ENCODE data around the gene MINDY4.
A peak's percentile ranks its signal among the peaks of the same experiment; 100 is the strongest.

MINDY4 gene

GRCh38 chr7:30745261-30745941, 25.8 kb upstream of the MINDY4 start:
- no peaks in the 10 kb centered on the region for H3K36me3 ChIP-seq (ENCODE audit: control insufficient read depth, insufficient read depth, low read length)
- H3K27me3 ChIP-seq (ENCODE audit: control insufficient read depth, insufficient read depth, low read length): no peaks in the 10 kb centered on the region
- no peaks in the 10 kb centered on the region for H3K9me3 ChIP-seq (ENCODE audit: control insufficient read depth, low read length)
- H3K9ac ChIP-seq (ENCODE audit: low read length): no peak overlapping the region
- no peak overlapping the region for H3K4me3 ChIP-seq (ENCODE audit: low read length)
- H3K4me1 ChIP-seq (ENCODE audit: control insufficient read depth, insufficient read depth, low read length): no peaks in the 10 kb centered on the region

- no peaks in the 10 kb centered on the region for H3K36me3 ChIP-seq (ENCODE audit: control insufficient read depth, insufficient read depth, low read length)
- peaks cover 10% of the 10 kb centered on the region for H3K4me1 ChIP-seq (ENCODE audit: control insufficient read depth, insufficient read depth, low read length)
- no peaks in the 10 kb centered on the region for H3K27me3 ChIP-seq (ENCODE audit: control insufficient read depth, insufficient read depth, low read length)
- H3K4me3 ChIP-seq (ENCODE audit: low read length): no peak overlapping the region
- H3K9ac ChIP-seq (ENCODE audit: low read length): no peak overlapping the region
- no peaks in the 10 kb centered on the region for H3K9me3 ChIP-seq (ENCODE audit: control insufficient read depth, low read length)
These were observed 21.2 kb upstream of the MINDY4 start for GRCh38 chr7:30750010-30750409.

GRCh38 chr7:30750683-30751650, 20.2 kb upstream of the MINDY4 start:
- Histone ChIP-seq H3K4me1 (ENCODE audit: control insufficient read depth, insufficient read depth, low read length) (peaks cover 10% of the 10 kb centered on the region), H3K9me3 (ENCODE audit: control insufficient read depth, low read length) (no peaks in the 10 kb centered on the region), H3K27me3 (ENCODE audit: control insufficient read depth, insufficient read depth, low read length) (no peaks in the 10 kb centered on the region), H3K4me3 (ENCODE audit: low read length) (no peak overlapping the region), H3K9ac (ENCODE audit: low read length) (no peak overlapping the region), H3K36me3 (ENCODE audit: control insufficient read depth, insufficient read depth, low read length) (no peaks in the 10 kb centered on the region)

- no peaks in the 10 kb centered on the region for H3K36me3 ChIP-seq (ENCODE audit: control insufficient read depth, insufficient read depth, low read length)
- H3K27me3 ChIP-seq (ENCODE audit: control insufficient read depth, insufficient read depth, low read length): no peaks in the 10 kb centered on the region
- peak within 1 kb of the TSS; percentile 19 for H3K9ac ChIP-seq (ENCODE audit: low read length)
- H3K4me1 ChIP-seq (ENCODE audit: control insufficient read depth, insufficient read depth, low read length): peaks cover 10% of the 10 kb centered on the region
- no peak within 1 kb of the TSS for H3K4me3 ChIP-seq (ENCODE audit: low read length)
- no peaks in the 10 kb centered on the region for H3K9me3 ChIP-seq (ENCODE audit: control insufficient read depth, low read length)
These were observed 19.4 kb upstream of the MINDY4 start, which contains the start of gene INMT for GRCh38 chr7:30751696-30752273. Gene INMT (plus strand): TSS chr7:30752135. CDS start chr7:30752151, 16 bp downstream.

- H3K27me3 ChIP-seq (ENCODE audit: control insufficient read depth, insufficient read depth, low read length): no peaks in the 10 kb centered on the region
- no peak overlapping the region for H3K4me3 ChIP-seq (ENCODE audit: low read length)
- H3K36me3 ChIP-seq (ENCODE audit: control insufficient read depth, insufficient read depth, low read length): no peaks in the 10 kb centered on the region
- H3K9me3 ChIP-seq (ENCODE audit: control insufficient read depth, low read length): no peaks in the 10 kb centered on the region
- H3K4me1 ChIP-seq (ENCODE audit: control insufficient read depth, insufficient read depth, low read length): peaks cover 10% of the 10 kb centered on the region
- peak overlapping the region; percentile 19 for H3K9ac ChIP-seq (ENCODE audit: low read length)
These were observed 18.7 kb upstream of the MINDY4 start for GRCh38 chr7:30752484-30752883.

- Histone ChIP-seq H3K36me3 (ENCODE audit: control insufficient read depth, insufficient read depth, low read length) (no peaks in the 10 kb centered on the region), H3K9ac (ENCODE audit: low read length) (peak overlapping the region; percentile 11), H3K4me3 (ENCODE audit: low read length) (no peak overlapping the region), H3K9me3 (ENCODE audit: control insufficient read depth, low read length) (no peaks in the 10 kb centered on the region), H3K27me3 (ENCODE audit: control insufficient read depth, insufficient read depth, low read length) (no peaks in the 10 kb centered on the region), H3K4me1 (ENCODE audit: control insufficient read depth, insufficient read depth, low read length) (peaks cover 10% of the 10 kb centered on the region)
These were observed 18.2 kb upstream of the MINDY4 start for GRCh38 chr7:30752979-30753378.

GRCh38 chr7:30754315-30754877, 16.8 kb upstream of the MINDY4 start:
- H3K27me3 ChIP-seq (ENCODE audit: control insufficient read depth, insufficient read depth, low read length): no peaks in the 10 kb centered on the region
- H3K9me3 ChIP-seq (ENCODE audit: control insufficient read depth, low read length): no peaks in the 10 kb centered on the region
- no peak overlapping the region for H3K4me3 ChIP-seq (ENCODE audit: low read length)
- H3K9ac ChIP-seq (ENCODE audit: low read length): no peak overlapping the region
- H3K4me1 ChIP-seq (ENCODE audit: control insufficient read depth, insufficient read depth, low read length): peaks cover 10% of the 10 kb centered on the region
- H3K36me3 ChIP-seq (ENCODE audit: control insufficient read depth, insufficient read depth, low read length): no peaks in the 10 kb centered on the region

GRCh38 chr7:30755384-30756154, 15.6 kb upstream of the MINDY4 start:
- peaks cover 4% of the 10 kb centered on the region for H3K27me3 ChIP-seq (ENCODE audit: control insufficient read depth, insufficient read depth, low read length)
- peaks cover 10% of the 10 kb centered on the region for H3K4me1 ChIP-seq (ENCODE audit: control insufficient read depth, insufficient read depth, low read length)
- no peaks in the 10 kb centered on the region for H3K36me3 ChIP-seq (ENCODE audit: control insufficient read depth, insufficient read depth, low read length)
- H3K4me3 ChIP-seq (ENCODE audit: low read length): no peak overlapping the region
- no peak overlapping the region for H3K9ac ChIP-seq (ENCODE audit: low read length)
- no peaks in the 10 kb centered on the region for H3K9me3 ChIP-seq (ENCODE audit: control insufficient read depth, low read length)

GRCh38 chr7:30757342-30757692, 13.9 kb upstream of the MINDY4 start:
- Histone ChIP-seq H3K36me3 (ENCODE audit: control insufficient read depth, insufficient read depth, low read length) (no peaks in the 10 kb centered on the region), H3K27me3 (ENCODE audit: control insufficient read depth, insufficient read depth, low read length) (peaks cover 4% of the 10 kb centered on the region), H3K9ac (ENCODE audit: low read length) (no peak overlapping the region), H3K4me1 (ENCODE audit: control insufficient read depth, insufficient read depth, low read length) (peaks cover 10% of the 10 kb centered on the region), H3K4me3 (ENCODE audit: low read length) (no peak overlapping the region), H3K9me3 (ENCODE audit: control insufficient read depth, low read length) (no peaks in the 10 kb centered on the region)

GRCh38 chr7:30760514-30761213, 10.6 kb upstream of the MINDY4 start:
- no peak overlapping the region for H3K9ac ChIP-seq (ENCODE audit: low read length)
- H3K36me3 ChIP-seq (ENCODE audit: control insufficient read depth, insufficient read depth, low read length): no peaks in the 10 kb centered on the region
- no peak overlapping the region for H3K4me3 ChIP-seq (ENCODE audit: low read length)
- peaks cover 4% of the 10 kb centered on the region for H3K27me3 ChIP-seq (ENCODE audit: control insufficient read depth, insufficient read depth, low read length)
- no peaks in the 10 kb centered on the region for H3K4me1 ChIP-seq (ENCODE audit: control insufficient read depth, insufficient read depth, low read length)
- H3K9me3 ChIP-seq (ENCODE audit: control insufficient read depth, low read length): no peaks in the 10 kb centered on the region
